Heart left ventricle (tissue), 13 donors: ENCODE measurements around the gene TMEM165.
"Not testable (repeated sequence)": the region's sequence is repeated elsewhere in the genome, so short reads cannot be mapped to it uniquely, and the experiment has no call there.

ENCODE experiments used
- POLR2A ChIP-seq, 2 donors: fragments of 450-650 bp; IDR thresholded peaks; one replicate each; pipeline ENCODE4 v1.6.1; 2017; ENCODE audit warnings: antibody characterized with exemption in 2 of 2, mild to moderate bottlenecking in 2 of 2, moderate library complexity in 2 of 2
- TF ChIP-seq, protein P1 (sequence below), 12 donors: fragments of 200-600 bp; sonication (generic) in 4 of 12; IDR thresholded peaks; one replicate each; pipeline versions ENCODE4 v1.5.0 to v1.8.0; 2018 to 2022; ENCODE audit warnings: antibody characterized with exemption in 12 of 12, mild to moderate bottlenecking in 5 of 12
- donor health status: ischemic (EF 13 %, LVEDD 7.1; RV severe dilation, severe dysfunction).
- donor health status: DM: no; HTN: yes; CAD: no.
- donor health status: DM: no; HTN: no; CAD: no.
- donor health status: ischemic (EF 25% LVEDD 6.9; RV normal size, moderate dysfunction).
- donor health status: ischemic (EF 25% LVEDD 5.7; RV mildly dilated, moderate dysfunction).
- donor health status: ischemic (EF 35%, LVEDD 5.7; RV mildly dilated, moderate dysfunction).
- donor health status: nonischemic (EF 11% LVEDD 7.7; RV severe dilation, severe dysfunction).
- donor health status: DM: yes; HTN: yes; CAD: no.
- donor health status: PGD.
- donor health status: ischemic (EF 29% LVEDD 5.4; RV normal size, mild dysfunction).
- donor health status: nonischemic (EF 23%, LVEDD 6.1; RV moderate dilation, normal function).

DNA sequence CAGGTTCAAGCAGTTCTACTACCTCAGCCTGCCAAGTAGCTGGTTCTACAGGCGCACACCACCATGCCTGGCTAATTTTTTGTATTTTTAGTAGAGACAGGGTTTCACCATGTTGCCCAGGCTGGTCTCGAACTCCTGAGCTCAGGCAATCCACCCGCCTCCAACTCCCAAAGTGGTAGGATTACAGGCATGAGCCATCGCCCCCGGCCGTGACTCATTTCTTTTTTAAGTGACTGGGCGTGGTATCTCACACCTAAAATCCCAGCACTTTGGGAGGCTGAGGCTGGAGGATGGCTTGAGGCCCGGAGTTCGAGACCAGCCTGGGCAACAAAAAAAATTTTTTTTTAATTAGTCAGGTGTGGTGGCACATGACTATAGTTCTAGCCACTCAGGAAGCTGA is 32.8 kb upstream of the TMEM165 start:
- not testable (repeated sequence) for TF ChIP-seq POLR2A (IDR thresholded peaks at IDR 0.05)
- TF ChIP-seq, protein P1, sequence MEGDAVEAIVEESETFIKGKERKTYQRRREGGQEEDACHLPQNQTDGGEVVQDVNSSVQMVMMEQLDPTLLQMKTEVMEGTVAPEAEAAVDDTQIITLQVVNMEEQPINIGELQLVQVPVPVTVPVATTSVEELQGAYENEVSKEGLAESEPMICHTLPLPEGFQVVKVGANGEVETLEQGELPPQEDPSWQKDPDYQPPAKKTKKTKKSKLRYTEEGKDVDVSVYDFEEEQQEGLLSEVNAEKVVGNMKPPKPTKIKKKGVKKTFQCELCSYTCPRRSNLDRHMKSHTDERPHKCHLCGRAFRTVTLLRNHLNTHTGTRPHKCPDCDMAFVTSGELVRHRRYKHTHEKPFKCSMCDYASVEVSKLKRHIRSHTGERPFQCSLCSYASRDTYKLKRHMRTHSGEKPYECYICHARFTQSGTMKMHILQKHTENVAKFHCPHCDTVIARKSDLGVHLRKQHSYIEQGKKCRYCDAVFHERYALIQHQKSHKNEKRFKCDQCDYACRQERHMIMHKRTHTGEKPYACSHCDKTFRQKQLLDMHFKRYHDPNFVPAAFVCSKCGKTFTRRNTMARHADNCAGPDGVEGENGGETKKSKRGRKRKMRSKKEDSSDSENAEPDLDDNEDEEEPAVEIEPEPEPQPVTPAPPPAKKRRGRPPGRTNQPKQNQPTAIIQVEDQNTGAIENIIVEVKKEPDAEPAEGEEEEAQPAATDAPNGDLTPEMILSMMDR (IDR thresholded peaks at IDR 0.05): not testable (repeated sequence)
